Skin of body (tissue), 2 donors: ENCODE measurements around the gene HOPX. TPM values are rescaled to one million over a fixed set of nuclear protein-coding genes. Genes with fewer than 3 reads are reported as not detected.
"Not testable (repeated sequence)": the region's sequence is repeated elsewhere in the genome, so short reads cannot be mapped to it uniquely, and the experiment has no call there.

ENCODE experiments used
- DNase-seq: peaks from one replicate; lab custom pipeline; 2025; lab: John Stamatoyannopoulos, UW
- total RNA-seq: library from RNA; depleted of rRNA; stranded (reverse); fragments of >200 nt; gene quantifications from one replicate; pipeline ENCODE4 v1.2.3, GENCODE V29; 2014

HOPX gene, protein sequence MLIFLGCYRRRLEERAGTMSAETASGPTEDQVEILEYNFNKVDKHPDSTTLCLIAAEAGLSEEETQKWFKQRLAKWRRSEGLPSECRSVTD
- total RNA-seq = 195 TPM

GRCh38 chr4:56681158-56681852 is at the start of gene HOPX:
Gene HOPX (minus strand): TSS chr4:56681296. CDS start chr4:56657816, 23,480 bp downstream.
- DNase-seq = no peak

DNA sequence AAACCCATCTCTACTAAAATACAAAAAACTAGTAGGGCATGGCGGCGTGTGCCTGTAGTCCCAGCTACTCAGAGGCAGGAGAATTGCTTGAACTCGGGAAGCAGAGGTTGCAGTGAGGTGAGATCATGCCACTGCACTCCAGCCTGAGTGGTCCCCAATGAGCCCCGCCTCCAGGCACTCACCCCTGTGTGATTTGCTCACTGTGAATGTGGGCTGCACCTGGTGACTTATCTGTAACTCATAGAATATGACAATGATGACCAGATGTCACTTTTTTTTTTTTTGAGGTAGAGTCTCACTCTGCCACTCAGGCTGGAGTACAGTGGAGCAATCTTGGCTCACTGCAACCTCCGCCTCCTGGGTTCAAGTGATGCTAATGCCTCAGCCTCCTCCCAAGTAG is 49.0 kb upstream of the HOPX start:
- no peak for DNase-seq

- DNase-seq = no peak
These were observed 47.4 kb upstream of the HOPX start for GRCh38 chr4:56728512-56728911.

GRCh38 chr4:56727150-56727549 is 46.1 kb upstream of the HOPX start:
- no peak for DNase-seq

DNA sequence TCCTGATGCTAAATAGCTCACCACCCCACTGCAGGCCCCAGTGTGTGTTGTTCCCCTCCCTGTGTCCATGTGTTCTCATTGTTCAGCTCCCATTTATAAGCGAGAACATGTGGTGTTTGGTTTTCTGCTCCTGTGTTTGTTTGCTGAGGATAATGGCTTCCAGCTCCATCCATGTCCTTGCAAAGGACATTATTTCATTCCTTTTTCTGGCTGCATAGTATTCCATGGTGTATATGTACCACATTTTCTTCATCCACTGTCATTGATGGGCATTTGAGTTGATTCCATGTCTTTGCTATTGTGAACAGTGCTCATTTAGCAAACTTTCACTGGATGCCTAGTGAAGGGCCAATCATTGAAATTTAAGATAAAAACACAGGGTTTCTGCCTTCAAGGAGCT is 45.5 kb upstream of the HOPX start:
- DNase-seq = not testable (repeated sequence)

DNA sequence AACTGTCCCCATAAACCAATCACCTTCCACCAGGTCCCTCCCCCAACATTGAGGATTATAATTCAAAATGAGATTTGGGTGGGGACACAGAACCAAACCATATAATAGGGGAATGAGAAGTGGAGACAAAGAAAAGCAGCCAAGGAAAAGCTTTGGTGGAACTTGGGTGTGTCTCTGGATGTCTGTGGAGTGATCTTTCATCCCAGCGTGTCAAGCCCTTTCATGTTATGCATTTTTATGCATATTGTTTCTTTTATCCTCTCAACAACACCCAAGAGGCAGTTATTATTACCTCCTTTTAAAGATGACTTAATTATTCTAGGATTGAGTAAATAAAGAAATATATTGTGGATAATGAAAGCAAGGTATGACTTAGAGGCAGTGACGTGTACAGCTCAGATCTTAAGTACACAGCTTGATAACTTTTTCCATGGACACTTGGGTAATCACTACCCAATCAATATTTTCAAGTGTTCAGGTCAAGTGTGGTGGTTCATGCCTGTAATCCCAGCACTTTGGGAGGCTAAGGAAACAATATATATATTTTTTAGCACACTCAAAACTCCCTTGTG is 42.6 kb upstream of the HOPX start:
- DNase-seq = no peak

DNA sequence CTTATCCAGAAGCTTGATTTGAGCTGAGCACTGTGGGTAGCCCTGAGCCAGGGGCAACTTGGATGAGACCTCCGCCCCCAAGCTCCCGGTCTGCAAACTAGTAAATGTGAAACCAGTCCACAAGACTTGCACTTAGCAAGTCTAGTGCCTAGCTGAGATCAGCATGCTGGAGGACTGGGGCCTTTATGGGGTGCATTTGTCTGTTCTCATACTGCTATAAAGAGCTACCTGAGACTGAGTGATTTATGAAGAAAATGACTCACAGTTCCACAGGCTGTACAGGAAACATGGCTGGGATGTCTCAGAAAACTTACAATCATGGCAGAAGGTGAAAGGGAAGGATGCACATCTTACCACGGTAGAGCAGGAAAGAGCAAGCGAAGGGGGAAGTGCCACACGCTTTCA is 42.1 kb upstream of the HOPX start:
- DNase-seq = no peak

- DNase-seq = no peak
These were observed 27.1 kb upstream of the HOPX start for GRCh38 chr4:56708146-56708545.

GRCh38 chr4:56705966-56706365 is 24.9 kb upstream of the HOPX start:
- DNase-seq = no peak

- DNase-seq = no peak
These were observed 24.2 kb upstream of the HOPX start for GRCh38 chr4:56705334-56705733.

- no peak for DNase-seq
These were observed 23.2 kb upstream of the HOPX start for GRCh38 chr4:56704089-56704871.

DNA sequence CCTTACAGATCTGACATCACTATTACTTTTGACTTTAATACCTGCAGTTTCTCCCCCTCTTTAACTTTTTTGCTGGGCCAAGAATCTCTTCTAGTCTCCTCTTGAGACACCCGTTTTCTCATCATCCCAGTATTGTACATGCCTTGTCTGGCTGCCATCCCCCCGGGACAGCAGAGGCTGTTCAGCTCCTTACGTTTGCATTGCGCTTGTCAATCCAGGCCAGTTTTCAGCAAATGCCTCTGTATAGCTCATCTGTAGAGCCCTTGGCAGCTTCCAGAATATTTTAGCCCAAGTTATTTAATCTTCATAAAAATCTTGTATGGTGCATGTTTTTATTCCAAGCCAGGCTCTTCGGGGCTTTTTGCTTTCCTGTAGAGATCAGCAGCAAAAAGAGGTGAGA is 22.3 kb upstream of the HOPX start:
- no peak for DNase-seq

GRCh38 chr4:56701644-56702043 is 20.5 kb upstream of the HOPX start:
- no peak for DNase-seq

- DNase-seq = no peak
These were observed 20.0 kb upstream of the HOPX start for GRCh38 chr4:56701161-56701480.

GRCh38 chr4:56699537-56700105 is 18.5 kb upstream of the HOPX start:
- no peak for DNase-seq

DNA sequence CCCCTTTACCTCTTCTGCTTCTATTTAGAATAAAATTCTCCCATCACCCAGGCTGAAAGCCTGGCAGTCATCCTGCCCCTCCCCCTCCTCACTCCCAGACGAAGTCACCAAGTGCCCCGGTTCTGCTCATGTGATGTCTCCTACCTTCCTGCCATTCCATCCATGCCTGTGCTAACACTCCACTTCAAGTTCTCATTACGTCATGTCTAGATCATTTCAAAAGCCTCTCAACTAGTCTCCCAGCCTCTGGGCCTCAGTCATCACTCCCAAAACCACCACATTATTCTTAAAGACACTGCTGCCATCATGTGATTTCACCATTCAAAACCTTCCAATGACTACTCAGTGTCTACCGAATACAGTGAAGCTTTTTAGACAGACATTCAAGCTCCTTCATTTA is 17.2 kb upstream of the HOPX start:
- no peak for DNase-seq

GRCh38 chr4:56696056-56696455 is 15.0 kb upstream of the HOPX start:
- DNase-seq = no peak

DNA sequence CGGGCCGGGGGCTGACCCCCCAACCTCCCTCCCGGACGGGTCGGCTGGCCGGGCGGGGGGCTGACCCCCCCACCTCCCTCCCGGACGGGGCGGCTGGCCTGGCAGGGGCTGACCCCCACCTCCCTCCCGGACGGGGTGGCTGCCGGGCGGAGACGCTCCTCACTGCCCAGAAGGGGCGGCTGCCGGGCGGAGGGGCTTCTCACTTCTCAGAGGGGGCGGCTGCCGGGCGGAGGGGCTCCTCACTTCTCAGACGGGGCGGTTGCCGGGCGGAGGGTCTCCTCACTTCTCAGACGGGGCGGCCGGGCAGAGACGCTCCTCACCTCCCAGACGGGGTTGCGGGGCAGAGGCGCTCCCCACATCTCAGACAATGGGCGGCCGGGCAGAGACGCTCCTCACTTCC is 12.4 kb upstream of the HOPX start:
- DNase-seq = not testable (repeated sequence)

DNA sequence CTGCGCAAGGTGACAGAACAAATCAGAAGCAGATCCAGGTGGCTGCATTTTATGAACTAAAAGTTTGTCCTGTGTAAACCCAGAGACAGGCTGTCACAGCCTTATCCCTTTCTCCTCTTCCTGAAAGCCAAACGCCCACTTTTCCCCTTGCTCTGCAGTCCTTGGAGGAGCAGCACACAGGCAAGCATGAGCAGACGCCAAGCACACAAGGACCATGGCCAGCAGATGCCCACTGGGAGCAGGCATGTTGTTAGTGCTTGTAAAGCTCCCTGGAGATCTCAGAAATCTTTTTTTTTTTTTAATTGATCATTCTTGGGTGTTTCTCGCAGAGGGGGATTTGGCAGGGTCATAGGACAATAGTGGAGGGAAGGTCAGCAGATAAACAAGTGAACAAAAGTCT is 11.5 kb upstream of the HOPX start:
- no peak for DNase-seq

GRCh38 chr4:56691425-56691824 is 10.3 kb upstream of the HOPX start:
- DNase-seq = no peak

- DNase-seq = no peak
These were observed 9.3 kb upstream of the HOPX start for GRCh38 chr4:56690393-56690792.
